ENCODE measurements around the gene AKAP8. TPM values are rescaled to one million over a fixed set of nuclear protein-coding genes. Genes with fewer than 3 reads are reported as not detected.
A peak's percentile ranks its signal among the peaks of the same experiment; 100 is the strongest.

Gene AKAP8
- total RNA-seq, 2 experiments from 2014 or later = 22.2 to 52.3 TPM

GRCh38 chr19:15316498-15316897 is 63.1 kb downstream of the AKAP8 start:
- Histone ChIP-seq H3K27ac (ENCODE audit: low read depth, low read length, poor library complexity, severe bottlenecking) (peak overlapping the region; percentile 55), H3K79me2 (ENCODE audit: insufficient read depth, low read depth, low read length) (peaks cover 100% of the 10 kb centered on the region), H3K9me2 (ENCODE audit: insufficient read depth, low read length) (no peaks in the 10 kb centered on the region), H4K20me1 (ENCODE audit: insufficient read depth, low read length) (peaks cover 61% of the 10 kb centered on the region), H2AFZ (ENCODE audit: low read length) (no peak overlapping the region), H3K9me3 (ENCODE audit: low read length) (no peaks in the 10 kb centered on the region), H3K36me3 (ENCODE audit: insufficient read depth, low read length) (peaks cover 41% of the 10 kb centered on the region), H3K4me2 (ENCODE audit: low read length) (peak overlapping the region; percentile 75), H3K4me3 (ENCODE audit: low read depth, low read length, poor library complexity, severe bottlenecking) (peak overlapping the region; percentile 39), H3K4me1 (ENCODE audit: insufficient read depth, low read length, poor library complexity, severe bottlenecking) (peaks cover 54% of the 10 kb centered on the region)
- no TSS peak for BruUV-seq (replicated peaks)
- ChIA-PET CTCF (ENCODE audit: unreplicated experiment) (no interaction called here), POLR2A (interaction anchor here (0.5 to 2.0 kb wide), 6 partner anchors 8 to 54 kb away, joined by 3 to 9 read pairs (median 4); no protein-coding TSS in a partner anchor)
- DNase-seq (ENCODE audit: low spot score) = peak; percentile 64
- intact Hi-C loops (cut with micrococcal nuclease; ENCODE audit: unreplicated experiment) = no loop called here
- no peak for TF ChIP-seq EZH2phosphoT487 (IDR thresholded peaks at IDR 0.05; ENCODE audit: borderline replicate concordance, low read depth, low read length)
- TF ChIP-seq CTCF (conservative IDR thresholded peaks at IDR 0.05; ENCODE audit: low read length) = no peak

- POLR2A ChIA-PET = interaction anchor here (0.7 to 1.0 kb wide), 2 partner anchors 11 to 982 kb away, joined by 3 read pairs; no protein-coding TSS in a partner anchor
- no peak overlapping the region for H3K4me2 ChIP-seq (ENCODE audit: low read length)
These were observed 64.5 kb downstream of the AKAP8 start for GRCh38 chr19:15315101-15315500.

More at GRCh38 chr19:15315101-15315500, 64.5 kb downstream of the AKAP8 start:
- H3K4me3 ChIP-seq (ENCODE audit: low read depth, low read length, poor library complexity, severe bottlenecking) = no peak overlapping the region
- TF ChIP-seq EZH2phosphoT487 (IDR thresholded peaks at IDR 0.05; ENCODE audit: borderline replicate concordance, low read depth, low read length) (no peak), CTCF (conservative IDR thresholded peaks at IDR 0.05; ENCODE audit: low read length) (no peak)
- peaks cover 47% of the 10 kb centered on the region for H3K36me3 ChIP-seq (ENCODE audit: insufficient read depth, low read length)
- no peak overlapping the region for H2AFZ ChIP-seq (ENCODE audit: low read length)
- CTCF ChIA-PET (ENCODE audit: unreplicated experiment) = no interaction called here
- intact Hi-C loops (cut with micrococcal nuclease; ENCODE audit: unreplicated experiment) = no loop called here
- H3K79me2 ChIP-seq (ENCODE audit: insufficient read depth, low read depth, low read length) = peaks cover 100% of the 10 kb centered on the region
- H3K4me1 ChIP-seq (ENCODE audit: insufficient read depth, low read length, poor library complexity, severe bottlenecking) = peaks cover 42% of the 10 kb centered on the region
- H3K27ac ChIP-seq (ENCODE audit: low read depth, low read length, poor library complexity, severe bottlenecking) = no peak overlapping the region
- no peaks in the 10 kb centered on the region for H3K9me3 ChIP-seq (ENCODE audit: low read length)
- peaks cover 57% of the 10 kb centered on the region for H4K20me1 ChIP-seq (ENCODE audit: insufficient read depth, low read length)
- no TSS peak for BruUV-seq (replicated peaks)
- H3K9me2 ChIP-seq (ENCODE audit: insufficient read depth, low read length) = no peaks in the 10 kb centered on the region
- no peak for DNase-seq (ENCODE audit: low spot score)

Data from OCI-LY7 (cell line).